Activated B cell treated with CpG ODN at 0.5 μM for 24 hours (primary cell): ENCODE results near the gene TTC21B. TPM values are rescaled to one million over a fixed set of nuclear protein-coding genes. Genes with fewer than 3 reads are reported as not detected.

Experiments used
- ATAC-seq: fragments of 200-7000 bp; cut with Tn5 transposase; one replicate; pipeline ENCODE4 v1.10.0; 2021; ENCODE audit warnings: low read depth, mild to moderate bottlenecking, moderate library complexity
- CTCF ChIA-PET: fragments of 350-600 bp; sonication (Branson Sonifier 250); formaldehyde crosslinking; loops from one replicate; lab custom pipeline; 2021; ENCODE audit warnings: antibody characterized with exemption; lab: Charles Lee
- POLR2A ChIA-PET: fragments of 350-600 bp; sonication (Branson Sonifier 250); formaldehyde crosslinking; loops from one replicate; lab custom pipeline; 2021; ENCODE audit warnings: antibody characterized with exemption; lab: Charles Lee
- DNase-seq: peaks from one replicate; pipeline ENCODE4 v3.0.0; 2022
- H3K27ac Mint-ChIP-seq: one replicate; pipeline ENCODE4 v1.8.0; 2020; ENCODE audit warnings: mixed read lengths
- H3K27me3 Mint-ChIP-seq: one replicate; pipeline ENCODE4 v1.8.0; 2021; ENCODE audit warnings: mixed read lengths
- H3K36me3 Mint-ChIP-seq: one replicate; pipeline ENCODE4 v1.8.0; 2021; ENCODE audit warnings: low read depth, mixed read lengths
- H3K4me1 Mint-ChIP-seq: one replicate; pipeline ENCODE4 v1.8.0; 2021; ENCODE audit warnings: mixed read lengths
- H3K4me3 Mint-ChIP-seq: one replicate; pipeline ENCODE4 v1.8.0; 2020; ENCODE audit warnings: mild to moderate bottlenecking, mixed read lengths
- H3K9me3 Mint-ChIP-seq: one replicate; pipeline ENCODE4 v1.8.0; 2020; ENCODE audit warnings: mixed read lengths
- intact Hi-C: fragments of 100-400 bp; cut with micrococcal nuclease; formaldehyde crosslinking; loops from one replicate; pipeline ENCODE4 v1.15.1; 2024
- total RNA-seq: library from RNA; stranded (reverse); gene quantifications from 2 replicates; pipeline ENCODE4 v1.2.3, GENCODE V29; 2022
- TF ChIP-seq, protein P1 (sequence below): fragments of 200-600 bp; IDR thresholded peaks from one replicate; pipeline ENCODE4 v1.8.0; 2022; ENCODE audit warnings: antibody characterized with exemption, mild to moderate bottlenecking

The TTC21B gene
- total RNA-seq, 1 donor from 2014 or later = 29.2 TPM

DNA sequence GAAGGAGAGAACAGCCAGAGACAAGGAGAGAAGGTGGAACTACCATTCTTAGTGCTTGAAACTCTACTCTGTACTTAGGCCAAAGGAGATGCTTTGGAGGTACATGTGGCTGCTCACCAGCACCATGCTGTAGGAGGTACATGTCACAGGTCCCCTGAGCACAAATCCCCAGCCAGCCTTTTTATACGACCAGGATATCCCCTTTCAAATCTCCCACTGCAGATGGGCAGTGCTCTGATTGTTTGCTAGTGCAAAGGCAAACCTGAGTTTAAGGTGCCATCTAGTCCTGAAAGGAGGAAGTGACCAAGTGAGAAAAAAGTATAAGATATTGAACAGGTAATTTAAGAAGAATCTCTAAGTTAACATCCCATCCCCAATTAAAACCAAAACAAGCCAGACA lies 17.1 kb upstream of the TTC21B start:
- POLR2A ChIA-PET = no interaction called here
- peaks cover 26% of the 10 kb centered on the region for H3K27me3 Mint-ChIP-seq
- H3K36me3 Mint-ChIP-seq = no peaks in the 10 kb centered on the region
- TF ChIP-seq, protein P1, sequence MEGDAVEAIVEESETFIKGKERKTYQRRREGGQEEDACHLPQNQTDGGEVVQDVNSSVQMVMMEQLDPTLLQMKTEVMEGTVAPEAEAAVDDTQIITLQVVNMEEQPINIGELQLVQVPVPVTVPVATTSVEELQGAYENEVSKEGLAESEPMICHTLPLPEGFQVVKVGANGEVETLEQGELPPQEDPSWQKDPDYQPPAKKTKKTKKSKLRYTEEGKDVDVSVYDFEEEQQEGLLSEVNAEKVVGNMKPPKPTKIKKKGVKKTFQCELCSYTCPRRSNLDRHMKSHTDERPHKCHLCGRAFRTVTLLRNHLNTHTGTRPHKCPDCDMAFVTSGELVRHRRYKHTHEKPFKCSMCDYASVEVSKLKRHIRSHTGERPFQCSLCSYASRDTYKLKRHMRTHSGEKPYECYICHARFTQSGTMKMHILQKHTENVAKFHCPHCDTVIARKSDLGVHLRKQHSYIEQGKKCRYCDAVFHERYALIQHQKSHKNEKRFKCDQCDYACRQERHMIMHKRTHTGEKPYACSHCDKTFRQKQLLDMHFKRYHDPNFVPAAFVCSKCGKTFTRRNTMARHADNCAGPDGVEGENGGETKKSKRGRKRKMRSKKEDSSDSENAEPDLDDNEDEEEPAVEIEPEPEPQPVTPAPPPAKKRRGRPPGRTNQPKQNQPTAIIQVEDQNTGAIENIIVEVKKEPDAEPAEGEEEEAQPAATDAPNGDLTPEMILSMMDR = no peak
- no peaks in the 10 kb centered on the region for H3K4me1 Mint-ChIP-seq
- CTCF ChIA-PET = interaction anchor here (0.6 kb wide), 1 partner anchor 601 kb away, joined by 3 read pairs; no protein-coding TSS in a partner anchor
- no peak for DNase-seq
- no peak overlapping the region for H3K27ac Mint-ChIP-seq
- intact Hi-C loops = no loop called here
- H3K4me3 Mint-ChIP-seq = no peak overlapping the region
- ATAC-seq = no peak
- H3K9me3 Mint-ChIP-seq = no peaks in the 10 kb centered on the region

DNA sequence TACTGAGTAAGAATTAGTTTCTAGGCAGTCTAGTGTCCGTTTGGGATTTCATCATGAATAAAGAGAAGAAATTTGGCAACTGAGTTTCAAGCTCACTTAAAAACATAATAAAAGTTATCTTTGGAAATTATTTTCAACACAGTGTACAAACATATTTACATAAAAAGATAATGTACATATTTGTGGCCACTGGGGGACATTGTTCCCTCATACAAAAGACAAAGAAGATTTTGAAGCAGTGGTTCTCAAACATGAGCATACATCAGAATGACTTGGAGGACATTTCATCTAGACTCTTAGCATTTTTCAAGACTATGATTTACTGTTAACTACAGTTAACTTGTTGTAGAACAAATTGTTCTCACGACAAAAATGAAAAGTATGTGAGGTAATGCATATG lies 15.7 kb upstream of the TTC21B start:
- intact Hi-C loops = no loop called here
- DNase-seq = no peak
- H3K4me1 Mint-ChIP-seq = no peaks in the 10 kb centered on the region
- ChIA-PET POLR2A (no interaction called here), CTCF (no interaction called here)
- H3K27ac Mint-ChIP-seq = no peak overlapping the region
- no peaks in the 10 kb centered on the region for H3K9me3 Mint-ChIP-seq
- H3K36me3 Mint-ChIP-seq = no peaks in the 10 kb centered on the region
- ATAC-seq = no peak
- TF ChIP-seq, protein P1 = no peak
- H3K27me3 Mint-ChIP-seq = peaks cover 24% of the 10 kb centered on the region
- no peak overlapping the region for H3K4me3 Mint-ChIP-seq

DNA sequence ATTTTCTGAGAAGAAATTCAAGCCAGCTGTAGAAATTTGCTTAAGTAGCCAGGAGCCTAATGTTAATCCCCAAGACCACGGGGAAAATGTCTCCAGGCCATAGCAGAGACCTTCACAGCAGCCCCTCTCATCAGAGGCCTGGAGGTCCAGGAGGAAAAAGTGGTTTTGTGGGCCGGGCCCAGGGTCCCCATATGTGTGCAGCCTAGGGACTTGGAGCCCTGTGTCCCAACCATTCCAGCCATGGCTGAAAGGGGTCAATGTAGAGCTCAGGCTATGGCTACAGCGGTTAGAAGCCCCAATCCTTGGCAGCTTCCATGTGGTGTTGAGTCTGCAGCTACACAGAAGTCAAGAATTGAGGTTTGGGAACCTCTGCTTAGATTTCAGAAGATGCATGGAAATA lies 14.2 kb upstream of the TTC21B start:
- POLR2A ChIA-PET = no interaction called here
- H3K4me1 Mint-ChIP-seq = no peaks in the 10 kb centered on the region
- CTCF ChIA-PET = no interaction called here

DNA sequence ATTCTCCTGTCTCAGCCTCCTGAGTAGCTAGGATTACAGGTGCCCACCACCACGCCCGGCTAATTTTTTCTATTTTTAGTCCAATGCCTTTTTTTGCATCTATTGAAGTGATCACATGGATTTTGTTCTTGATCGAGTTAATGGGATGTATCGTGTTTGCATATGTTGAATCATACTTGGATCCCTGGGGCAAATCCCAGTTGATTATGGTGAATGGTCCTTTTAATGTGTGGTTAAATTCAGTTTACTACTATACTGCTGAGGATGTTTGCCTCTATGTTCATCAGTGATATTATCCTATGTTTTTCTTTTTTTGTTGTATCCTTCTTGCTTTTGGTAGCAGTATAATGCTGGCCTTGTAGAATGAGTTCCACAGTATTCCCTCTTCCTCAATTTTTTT lies 8.2 kb upstream of the TTC21B start:
- Mint-ChIP-seq H3K4me1 (no peaks in the 10 kb centered on the region), H3K9me3 (no peaks in the 10 kb centered on the region), H3K27me3 (peaks cover 3% of the 10 kb centered on the region), H3K27ac (no peak overlapping the region), H3K4me3 (no peak overlapping the region), H3K36me3 (no peaks in the 10 kb centered on the region)
- intact Hi-C loops = no loop called here
- ChIA-PET CTCF (no interaction called here), POLR2A (no interaction called here)
- TF ChIP-seq, protein P1 = no peak
- ATAC-seq (no peak), DNase-seq (no peak)

More for the DNA sequence above, 14.2 kb upstream of the TTC21B start:
- no peak for DNase-seq
- H3K27ac Mint-ChIP-seq = no peak overlapping the region
- no peak overlapping the region for H3K4me3 Mint-ChIP-seq
- H3K27me3 Mint-ChIP-seq = peaks cover 19% of the 10 kb centered on the region
- no peaks in the 10 kb centered on the region for H3K9me3 Mint-ChIP-seq
- no peak for ATAC-seq
- intact Hi-C loops = no loop called here
- TF ChIP-seq, protein P1 = no peak
- H3K36me3 Mint-ChIP-seq = no peaks in the 10 kb centered on the region

DNA sequence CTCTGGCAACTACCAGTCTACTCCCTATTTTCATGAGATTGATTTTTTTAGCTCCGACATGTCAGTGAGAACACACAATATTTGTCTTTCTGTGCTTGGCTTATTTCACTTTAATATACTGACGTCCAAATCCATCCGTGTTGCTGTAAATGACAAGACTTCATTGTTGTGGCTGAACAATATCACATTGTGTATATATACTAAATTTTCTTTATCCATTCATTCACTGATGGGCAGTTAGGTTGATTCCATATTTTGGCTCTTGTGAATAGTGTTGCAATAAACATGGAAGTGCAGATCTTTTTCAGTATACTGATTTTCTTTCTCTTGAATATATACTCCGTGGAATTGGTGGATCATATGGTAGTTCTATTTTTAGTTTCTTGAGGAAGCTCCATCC lies 5.8 kb upstream of the TTC21B start:
- no peaks in the 10 kb centered on the region for H3K9me3 Mint-ChIP-seq
- CTCF ChIA-PET = no interaction called here
- TF ChIP-seq, protein P1 = no peak
- intact Hi-C loops = loop anchor here (10.0 kb wide), 2 partner anchors 665 to 1195 kb away; no protein-coding TSS in a partner anchor
- no peaks in the 10 kb centered on the region for H3K36me3 Mint-ChIP-seq
- no peak for ATAC-seq
- H3K27ac Mint-ChIP-seq = no peak overlapping the region
- no peak overlapping the region for H3K4me3 Mint-ChIP-seq
- H3K27me3 Mint-ChIP-seq = no peaks in the 10 kb centered on the region
- H3K4me1 Mint-ChIP-seq = peaks cover 11% of the 10 kb centered on the region
- POLR2A ChIA-PET = no interaction called here
- no peak for DNase-seq
